GM23338 (cell line): ENCODE results near the gene INPP5A. TPM values are rescaled to one million over a fixed set of nuclear protein-coding genes. Genes with fewer than 3 reads are reported as not detected.

Source experiments
- ATAC-seq: fragments of 200-7000 bp; cut with Tn5 transposase; 3 replicates; pipeline ENCODE4 v1.9.1; 2020
- DNase-seq: peaks from one replicate; pipeline ENCODE4 v3.0.0-alpha.2; 2015; ENCODE audit warnings: low spot score
- H2AFZ ChIP-seq: fragments of 200-600 bp; sonication (generic); 2 replicates; pipeline ENCODE4 v1.8.0; 2016; ENCODE audit warnings: antibody characterized with exemption, mild to moderate bottlenecking, moderate library complexity
- H3F3A ChIP-seq: fragments of 200-600 bp; sonication (generic); replicated peaks from 2 replicates; pipeline ENCODE4 v1.8.0; 2017; ENCODE audit warnings: antibody characterized with exemption, mixed run types, low read depth
- H3K27ac ChIP-seq: fragments of 200-600 bp; sonication (generic); 2 replicates; pipeline ENCODE4 v1.6.1; 2016; ENCODE audit warnings: low read depth
- H3K27me3 ChIP-seq: fragments of 200-600 bp; sonication (generic); 2 replicates; pipeline ENCODE4 v1.8.0; 2016; ENCODE audit warnings: mild to moderate bottlenecking, mixed run types, moderate library complexity; ENCODE audit not compliant: insufficient read depth
- H3K36me3 ChIP-seq: fragments of 200-600 bp; sonication (generic); 2 replicates; pipeline ENCODE4 v1.8.0; 2016; ENCODE audit warnings: mild to moderate bottlenecking; ENCODE audit not compliant: insufficient read depth
- H3K4me1 ChIP-seq: fragments of 200-600 bp; sonication (generic); 2 replicates; pipeline ENCODE4 v1.8.0; 2016; ENCODE audit warnings: mild to moderate bottlenecking, moderate library complexity; ENCODE audit not compliant: insufficient read depth
- H3K4me2 ChIP-seq: fragments of 200-600 bp; sonication (generic); 2 replicates; pipeline ENCODE4 v1.7.1; 2017; ENCODE audit warnings: mixed run types
- H3K4me3 ChIP-seq: fragments of 200-600 bp; sonication (generic); 2 replicates; pipeline ENCODE4 v1.6.1; 2016; ENCODE audit warnings: mixed run types
- H3K79me2 ChIP-seq: fragments of 200-600 bp; sonication (generic); replicated peaks from 2 replicates; pipeline ENCODE4 v1.8.0; 2017; ENCODE audit warnings: mild to moderate bottlenecking; ENCODE audit not compliant: insufficient read depth
- H3K9me2 ChIP-seq: fragments of 200-600 bp; sonication (generic); 2 replicates; pipeline ENCODE4 v1.8.0; 2017; ENCODE audit not compliant: insufficient read depth
- H4K20me1 ChIP-seq: fragments of 200-600 bp; sonication (generic); replicated peaks from 2 replicates; pipeline ENCODE4 v1.8.0; 2017; ENCODE audit warnings: mild to moderate bottlenecking; ENCODE audit not compliant: insufficient read depth
- H3K27ac Mint-ChIP-seq: 2 replicates; pipeline ENCODE4 v1.8.0; 2020; ENCODE audit warnings: inconsistent platforms, mild to moderate bottlenecking, moderate library complexity, mixed read lengths
- H3K27me3 Mint-ChIP-seq: 3 replicates; pipeline ENCODE4 v1.8.0; 2022; ENCODE audit warnings: low read depth, mild to moderate bottlenecking, moderate library complexity, mixed read lengths, inconsistent platforms; ENCODE audit not compliant: insufficient read depth, poor library complexity
- H3K36me3 Mint-ChIP-seq: 3 replicates; pipeline ENCODE4 v1.8.0; 2021; ENCODE audit warnings: low read depth, mild to moderate bottlenecking, inconsistent platforms, moderate library complexity, mixed read lengths
- H3K4me1 Mint-ChIP-seq: 3 replicates; pipeline ENCODE4 v1.8.0; 2020; ENCODE audit warnings: mild to moderate bottlenecking, inconsistent platforms, mixed read lengths
- H3K4me3 Mint-ChIP-seq: 3 replicates; pipeline ENCODE4 v1.8.0; 2021; ENCODE audit warnings: moderate library complexity, mild to moderate bottlenecking, inconsistent platforms, mixed read lengths
- H3K9me3 Mint-ChIP-seq: 3 replicates; pipeline ENCODE4 v1.8.0; 2020; ENCODE audit warnings: moderate library complexity, mild to moderate bottlenecking, inconsistent platforms, mixed read lengths
- CREB1 ChIP-seq: fragments of 250-450 bp; sonication (Bioruptor Pico); IDR thresholded peaks from 2 replicates; pipeline ENCODE4 v1.5.0; 2020; ENCODE audit warnings: low read depth, mild to moderate bottlenecking, moderate library complexity
- CTCF ChIP-seq, 2 experiments: fragments of 200-600 bp in 1 of 2; sonication (generic) in 1 of 2; conservative IDR thresholded peaks; 2 replicates each; pipeline versions ENCODE4 v1.5.1 to v1.6.1; 2016 to 2017; ENCODE audit warnings: antibody characterized with exemption in 2 of 2, low read depth in 2 of 2, mild to moderate bottlenecking in 2 of 2, moderate library complexity in 1 of 2
- ETS1 ChIP-seq: IDR thresholded peaks from 2 replicates; pipeline ENCODE4 v1.6.1; 2016; ENCODE audit warnings: antibody characterized with exemption
- EZH2 ChIP-seq: fragments of 200-600 bp; sonication (generic); IDR thresholded peaks from one replicate; pipeline ENCODE4 v1.8.0; 2017; ENCODE audit warnings: antibody characterized with exemption, mild to moderate bottlenecking, low read depth; ENCODE audit not compliant: unreplicated experiment
- EZH2phosphoT487 ChIP-seq: fragments of 200-600 bp; sonication (generic); IDR thresholded peaks from one replicate; pipeline ENCODE4 v1.8.1; 2018; ENCODE audit warnings: antibody characterized with exemption; ENCODE audit not compliant: unreplicated experiment
- JUNB ChIP-seq: IDR thresholded peaks from one replicate; pipeline ENCODE4 v1.6.1; 2016; ENCODE audit warnings: antibody characterized with exemption; ENCODE audit not compliant: unreplicated experiment
- NANOG ChIP-seq: IDR thresholded peaks from 2 replicates; pipeline ENCODE4 v1.6.1; 2016; ENCODE audit warnings: antibody characterized with exemption, borderline replicate concordance
- POLR2AphosphoS5 ChIP-seq: IDR thresholded peaks from 2 replicates; pipeline ENCODE4 v1.6.1; 2016; ENCODE audit warnings: antibody characterized with exemption, low read depth
- REST ChIP-seq: IDR thresholded peaks from one replicate; pipeline ENCODE4 v1.6.1; 2018; ENCODE audit warnings: antibody characterized with exemption; ENCODE audit not compliant: unreplicated experiment
- STAT1 ChIP-seq: IDR thresholded peaks from one replicate; pipeline ENCODE4 v1.6.1; 2016; ENCODE audit warnings: antibody characterized with exemption; ENCODE audit not compliant: unreplicated experiment
- ZNF114 ChIP-seq: fragments of 250-450 bp; sonication (Bioruptor Pico); IDR thresholded peaks from 2 replicates; pipeline ENCODE4 v1.5.0; 2020; ENCODE audit warnings: mild to moderate bottlenecking, moderate library complexity
- ZNF331 ChIP-seq: fragments of 250-450 bp; sonication (Bioruptor Pico); IDR thresholded peaks from 2 replicates; pipeline ENCODE4 v1.5.0; 2020; ENCODE audit warnings: low read depth, mild to moderate bottlenecking, moderate library complexity
- ZNF462 ChIP-seq: fragments of 250-450 bp; sonication (Bioruptor Pico); IDR thresholded peaks from 2 replicates; pipeline ENCODE4 v1.5.0; 2020; ENCODE audit warnings: mild to moderate bottlenecking, moderate library complexity
- polyA plus RNA-seq: library from polyadenylated mRNA; unstranded; fragments of >200 nt; fragmentation: Nextera tagmentation; extraction: Ambion mirVana; gene quantifications from 2 replicates; pipeline ENCODE4 v1.2.1, GENCODE V29; 2016
- total RNA-seq: library from RNA; depleted of rRNA; stranded (reverse); fragments of >200 nt; shearing (Covaris generic); gene quantifications from 2 replicates; pipeline ENCODE4 v1.2.3, GENCODE V29; 2014

Gene INPP5A
- total and polyA plus RNA-seq, 2 experiments from 2014 or later, result 5.9 to 40.6 TPM

DNA sequence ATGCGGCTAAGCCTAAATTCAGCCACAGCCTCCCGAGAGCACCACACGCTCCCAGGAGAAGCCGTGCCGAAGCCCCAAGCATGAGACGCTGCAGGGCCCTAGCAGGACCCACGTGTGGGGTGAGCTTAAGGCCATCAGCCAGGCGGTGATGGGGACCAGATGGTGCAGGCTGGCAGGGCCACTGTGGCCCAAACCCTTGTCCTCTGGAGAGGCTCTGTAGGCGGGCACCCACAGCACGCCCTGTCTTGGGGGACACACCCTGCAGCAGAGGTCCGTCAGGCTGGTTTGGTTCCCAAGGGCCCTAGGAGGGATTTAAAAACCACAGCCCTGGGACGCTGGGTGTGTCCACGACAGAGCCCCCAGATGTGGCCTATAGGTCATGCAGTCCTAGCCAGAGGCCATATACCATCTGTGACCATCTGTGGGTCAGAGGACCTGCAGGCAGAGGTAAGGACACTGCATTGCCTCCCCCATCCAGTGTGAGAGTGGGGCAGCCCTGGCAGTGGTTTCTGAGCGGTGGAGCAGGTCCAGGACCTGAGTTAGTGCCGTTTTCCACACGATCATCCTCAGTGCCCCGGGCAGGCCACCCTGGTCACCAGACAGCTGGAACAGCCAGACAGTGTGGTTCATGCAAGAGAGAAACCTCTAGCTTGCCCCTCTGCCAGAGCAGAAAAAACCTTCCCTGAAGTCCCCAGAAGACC is 39.6 kb upstream of the INPP5A start:
- H3K27me3 ChIP-seq, result no peaks in the 10 kb centered on the region
- no peak overlapping the region for H2AFZ ChIP-seq
- no peaks in the 10 kb centered on the region for H3F3A ChIP-seq
- H4K20me1 ChIP-seq, result no peaks in the 10 kb centered on the region
- no peak for ATAC-seq
- H3K36me3 Mint-ChIP-seq, result no peaks in the 10 kb centered on the region
- no peaks in the 10 kb centered on the region for H3K79me2 ChIP-seq
- no peaks in the 10 kb centered on the region for H3K9me3 Mint-ChIP-seq
- DNase-seq, result no peak
- no peaks in the 10 kb centered on the region for H3K4me1 Mint-ChIP-seq
- no peak overlapping the region for H3K27ac Mint-ChIP-seq
- no peaks in the 10 kb centered on the region for H3K36me3 ChIP-seq
- no peak overlapping the region for H3K27ac ChIP-seq
- no peak for TF ChIP-seq ZNF462 (CRISPR knock-in tag)
- no peak for TF ChIP-seq POLR2AphosphoS5
- no peak for TF ChIP-seq STAT1
- no peak for TF ChIP-seq ZNF331 (CRISPR knock-in tag)
- TF ChIP-seq REST, result no peak
- TF ChIP-seq ETS1, result no peak
- TF ChIP-seq EZH2, result no peak
- TF ChIP-seq CTCF (conservative IDR thresholded peaks at IDR 0.05; ENCODE audit: low read depth in 2 of 2), result no peak
- no peak for TF ChIP-seq EZH2phosphoT487
- no peak for TF ChIP-seq ZNF114 (CRISPR knock-in tag)
- TF ChIP-seq JUNB, result no peak
- no peak for TF ChIP-seq NANOG
- TF ChIP-seq CREB1 (CRISPR knock-in tag), result no peak
- H3K27me3 Mint-ChIP-seq, result peaks cover 13% of the 10 kb centered on the region
- H3K4me1 ChIP-seq, result no peaks in the 10 kb centered on the region
- H3K9me2 ChIP-seq, result no peaks in the 10 kb centered on the region
- no peak overlapping the region for H3K4me2 ChIP-seq
- H3K4me3 Mint-ChIP-seq, result no peak overlapping the region
- H3K4me3 ChIP-seq, result no peak overlapping the region
